HG03460 (cell line): ENCODE results near the gene CGREF1.

Source experiments
- ATAC-seq: cut with Tn5 transposase; IDR thresholded peaks from one replicate; pipeline ENCODE4 v1.9.1; 2021; ENCODE audit not compliant: unreplicated experiment

The CGREF1 gene

GRCh38 chr2:27089111-27089954 lies 29.6 kb downstream of the CGREF1 start:
- no peak for ATAC-seq

GRCh38 chr2:27088634-27089033 lies 30.3 kb downstream of the CGREF1 start:
- no peak for ATAC-seq

GRCh38 chr2:27087823-27088410 lies 31.0 kb downstream of the CGREF1 start:
- no peak for ATAC-seq

GRCh38 chr2:27086724-27087593 lies 32.0 kb downstream of the CGREF1 start, which contains the start of gene KHK:
Gene KHK, plus strand, starts transcription at chr2:27086772. Its CDS starts 488 bp downstream, at chr2:27087260.
- peak; percentile 20 for ATAC-seq

- ATAC-seq = peak; percentile 85
Observed at GRCh38 chr2:27086090-27086723, 32.7 kb downstream of the CGREF1 start.

GRCh38 chr2:27085673-27086089 lies 33.2 kb downstream of the CGREF1 start:
- no peak for ATAC-seq

- no peak for ATAC-seq
Observed at GRCh38 chr2:27085062-27085672, 33.8 kb downstream of the CGREF1 start.

- no peak for ATAC-seq
Observed at GRCh38 chr2:27084297-27085061, 34.4 kb downstream of the CGREF1 start.

- ATAC-seq = no peak
Observed at GRCh38 chr2:27083410-27084296, 35.3 kb downstream of the CGREF1 start.

GRCh38 chr2:27082773-27083409 lies 36.0 kb downstream of the CGREF1 start:
- ATAC-seq = no peak

- no peak for ATAC-seq
Observed at GRCh38 chr2:27081984-27082772, 36.8 kb downstream of the CGREF1 start.

GRCh38 chr2:27080603-27080936 lies 38.4 kb downstream of the CGREF1 start:
- no peak for ATAC-seq

GRCh38 chr2:27080140-27080469 lies 38.8 kb downstream of the CGREF1 start:
- no peak for ATAC-seq

- ATAC-seq = no peak
Observed at GRCh38 chr2:27079233-27080139, 39.4 kb downstream of the CGREF1 start.

GRCh38 chr2:27078267-27079194 lies 40.4 kb downstream of the CGREF1 start, which contains the start of gene EMILIN1:
Gene EMILIN1, plus strand, starts transcription at chr2:27078615. Its CDS starts 451 bp downstream, at chr2:27079066.
- no peak for ATAC-seq

GRCh38 chr2:27077231-27077630 lies 41.7 kb downstream of the CGREF1 start:
- no peak for ATAC-seq
